Stimulated activated CD4-positive, alpha-beta T cell treated with anti-CD3 and anti-CD28 coated beads, Interleukin-1b, Interleukin-23, amount 100 ng/mL, for 4 hours (primary cell): ENCODE results near the gene RBM8A.
"Not testable (repeated sequence)": the region's sequence is repeated elsewhere in the genome, so short reads cannot be mapped to it uniquely, and the experiment has no call there.

Experiments
- DNase-seq, 2 donors: peaks; one replicate each; pipeline ENCODE4 v3.0.0-alpha.2; 2020; ENCODE audit warnings: low read depth in 2 of 2

Gene RBM8A

GRCh38 chr1:145956781-145957442 is 29.6 kb upstream of the RBM8A start:
- no peak for DNase-seq

GRCh38 chr1:145956361-145956760 is 29.1 kb upstream of the RBM8A start:
- no peak for DNase-seq

GRCh38 chr1:145955436-145955835 is 28.2 kb upstream of the RBM8A start:
- DNase-seq = no peak

- no peak for DNase-seq
These were observed 26.6 kb upstream of the RBM8A start for GRCh38 chr1:145953861-145954260.

- no peak for DNase-seq
These were observed 25.6 kb upstream of the RBM8A start for GRCh38 chr1:145952903-145953302.

GRCh38 chr1:145951526-145951925 is 24.2 kb upstream of the RBM8A start:
- DNase-seq = no peak

GRCh38 chr1:145949219-145949618 is 21.9 kb upstream of the RBM8A start:
- DNase-seq = no peak

- DNase-seq = no peak
These were observed 20.3 kb upstream of the RBM8A start for GRCh38 chr1:145947551-145947950.

- DNase-seq = no peak
These were observed 19.2 kb upstream of the RBM8A start for GRCh38 chr1:145946477-145946986.

GRCh38 chr1:145944532-145944931 is 17.2 kb upstream of the RBM8A start:
- DNase-seq = no peak

GRCh38 chr1:145942871-145943270 is 15.6 kb upstream of the RBM8A start:
- no peak for DNase-seq

- no peak for DNase-seq
These were observed 15.1 kb upstream of the RBM8A start for GRCh38 chr1:145942405-145942804.

- DNase-seq = no peak
These were observed 10.2 kb upstream of the RBM8A start for GRCh38 chr1:145937436-145937835.

GRCh38 chr1:145936247-145936646 is 9.0 kb upstream of the RBM8A start:
- no peak for DNase-seq

- DNase-seq = no peak
These were observed 8.4 kb upstream of the RBM8A start for GRCh38 chr1:145935708-145936107.

GRCh38 chr1:145932522-145933009 is 5.3 kb upstream of the RBM8A start:
- DNase-seq = not testable (repeated sequence)

GRCh38 chr1:145927916-145928643 is 796 bp upstream of the RBM8A start:
- no peak for DNase-seq

GRCh38 chr1:145926686-145927062 is 610 bp downstream of the RBM8A start:
- peak; percentile 35 to 37 for DNase-seq

- DNase-seq = no peak
These were observed 5.0 kb downstream of the RBM8A start for GRCh38 chr1:145922266-145922665.

GRCh38 chr1:145920297-145920696 is 7.0 kb downstream of the RBM8A start:
- DNase-seq = not testable (repeated sequence)

- DNase-seq = no peak
These were observed 8.0 kb downstream of the RBM8A start for GRCh38 chr1:145918992-145919939.
